ENCODE measurements around the gene RBBP8NL.

RBBP8NL gene

DNA sequence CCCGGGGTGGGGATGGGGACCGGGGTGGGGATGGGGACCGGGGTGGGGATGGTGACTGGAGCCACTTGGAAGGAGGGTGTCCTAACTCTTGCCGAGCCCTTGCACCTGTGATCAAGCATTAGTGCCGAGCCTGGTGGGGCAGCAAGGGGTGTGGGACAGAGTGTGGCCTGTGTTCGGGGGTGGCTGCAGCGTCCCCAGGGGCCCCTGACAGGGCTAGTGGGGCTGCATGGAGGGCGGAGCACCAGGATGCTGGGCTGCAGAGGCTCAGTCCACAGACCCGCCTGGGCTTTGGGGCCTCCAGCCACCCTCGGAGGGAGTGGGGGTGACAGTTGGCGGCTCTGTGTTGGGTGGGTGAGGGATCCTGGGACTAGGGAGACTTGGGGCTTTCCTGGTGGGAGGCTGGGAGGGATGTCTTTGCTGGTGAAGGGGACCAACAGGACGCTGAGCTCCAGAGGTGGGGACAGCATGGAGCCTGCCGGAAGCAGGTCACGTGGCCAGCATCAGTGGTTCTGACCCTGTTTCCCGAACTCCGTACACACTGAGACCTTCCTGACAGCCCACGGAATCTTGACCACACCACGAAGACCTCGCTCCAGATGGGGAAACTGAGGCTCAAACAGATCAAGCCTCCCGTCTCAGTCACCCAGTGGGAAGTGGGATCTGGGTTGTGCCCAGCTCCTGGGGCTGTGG, 4.6 kb downstream of the RBBP8NL start:
- DNase-seq (ENCODE audit: low spot score): no peak

GRCh38 chr20:62421716-62421990, 5.7 kb downstream of the RBBP8NL start:
- no peak for DNase-seq (ENCODE audit: low spot score)

DNA sequence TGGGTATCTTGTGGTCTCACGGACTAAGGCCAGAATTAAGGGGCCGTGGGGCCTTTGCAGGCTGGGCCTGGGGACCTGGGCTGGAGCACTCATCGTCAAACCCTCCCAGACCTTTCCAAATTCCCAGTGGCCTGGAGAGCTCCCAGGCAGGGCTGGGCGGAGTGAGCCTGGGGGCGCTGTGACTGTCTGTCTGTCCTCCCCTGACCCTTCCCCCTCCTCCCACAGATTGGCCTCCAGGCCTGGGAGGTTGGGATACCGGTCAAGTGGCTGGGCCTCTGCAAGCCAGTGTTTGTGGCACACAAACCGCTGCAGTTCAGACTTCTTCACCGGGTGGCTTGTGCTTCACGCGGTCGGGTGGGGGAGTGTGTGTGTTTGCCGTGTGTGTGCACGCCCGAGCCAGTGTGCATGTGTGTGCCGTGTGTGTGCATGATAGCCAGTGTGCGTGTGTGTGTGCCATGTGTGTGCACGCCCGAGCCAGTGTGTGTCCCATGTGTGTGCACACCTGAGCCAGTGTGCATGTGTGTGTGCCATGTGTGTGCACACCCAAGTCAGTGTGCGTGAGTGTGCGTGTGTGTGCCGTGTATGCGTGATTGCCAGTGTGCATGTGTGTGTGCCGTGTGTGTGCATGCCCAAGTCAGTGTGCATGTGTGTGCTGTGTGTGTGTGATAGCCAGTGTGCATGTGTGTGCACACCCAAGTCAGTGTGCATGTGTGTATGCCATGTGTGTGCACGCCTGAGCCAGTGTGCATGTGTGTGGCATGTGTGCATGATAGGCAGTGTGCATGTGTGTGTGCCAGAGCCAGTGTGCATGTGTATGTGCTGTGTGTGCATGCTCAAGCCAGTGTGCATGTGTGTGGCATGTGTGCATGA, 6.3 kb downstream of the RBBP8NL start:
- DNase-seq (ENCODE audit: low spot score): no peak

DNA sequence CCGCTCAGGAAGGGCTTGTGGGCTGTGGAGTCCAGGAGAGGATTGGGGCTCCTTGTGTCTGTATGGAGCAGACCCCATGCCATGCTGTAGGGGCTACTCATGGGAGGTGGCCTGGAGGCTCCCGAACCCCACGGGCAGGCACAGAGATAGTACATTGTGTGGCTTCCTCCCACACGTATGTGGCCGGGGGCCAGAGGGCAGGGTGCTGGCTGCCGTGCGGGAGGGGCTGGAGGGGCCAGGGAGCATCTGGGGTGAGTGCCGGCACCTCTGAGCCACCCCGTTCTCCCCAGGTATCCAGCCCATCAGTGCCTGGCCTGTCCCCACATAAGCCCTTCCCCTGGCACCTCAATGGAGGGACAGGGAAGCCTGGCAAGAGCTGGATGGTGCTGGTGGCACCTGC, 7.6 kb downstream of the RBBP8NL start:
- DNase-seq (ENCODE audit: low spot score): no peak

DNA sequence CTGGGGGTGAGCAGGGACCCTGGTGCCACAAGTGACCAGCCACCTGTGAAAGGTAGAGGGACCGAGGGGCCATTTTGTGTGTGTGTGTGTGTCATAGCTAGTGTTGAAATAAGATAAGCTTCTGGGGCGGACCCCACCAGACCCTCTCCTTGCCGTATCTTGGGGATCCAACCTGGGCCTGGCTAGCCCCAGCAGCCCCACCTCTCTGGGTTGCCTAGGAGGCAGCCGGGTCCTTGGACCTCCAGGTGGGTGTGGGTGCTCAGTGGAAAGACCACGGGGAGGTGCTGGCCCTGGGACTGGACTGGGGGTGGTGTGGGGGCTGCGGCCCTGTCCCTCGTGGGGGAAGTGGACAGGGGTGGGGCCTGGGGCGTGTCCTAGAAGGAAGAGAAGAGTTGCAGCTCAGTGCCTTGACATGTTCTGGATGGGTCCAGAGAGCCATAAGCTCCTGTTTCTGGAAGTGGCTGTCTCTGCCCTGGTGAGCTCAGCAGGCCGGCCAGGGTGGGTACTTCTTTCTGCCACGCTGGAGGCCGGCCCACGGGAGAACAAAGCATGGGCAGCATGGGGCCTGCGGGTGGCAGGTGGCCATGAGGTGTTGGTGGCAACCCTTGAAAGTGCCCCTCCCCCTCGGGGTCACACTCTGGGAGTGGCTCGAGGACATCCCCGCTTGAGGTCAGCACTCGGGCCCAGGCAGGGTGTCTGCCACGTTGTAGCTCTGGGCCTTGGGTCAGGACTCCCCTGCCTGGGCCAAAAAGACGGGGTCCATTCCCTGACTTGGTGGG, 8.4 kb downstream of the RBBP8NL start:
- no peak for DNase-seq (ENCODE audit: low spot score)

GRCh38 chr20:62417981-62418708, 9.2 kb downstream of the RBBP8NL start:
- no peak for DNase-seq (ENCODE audit: low spot score)

DNA sequence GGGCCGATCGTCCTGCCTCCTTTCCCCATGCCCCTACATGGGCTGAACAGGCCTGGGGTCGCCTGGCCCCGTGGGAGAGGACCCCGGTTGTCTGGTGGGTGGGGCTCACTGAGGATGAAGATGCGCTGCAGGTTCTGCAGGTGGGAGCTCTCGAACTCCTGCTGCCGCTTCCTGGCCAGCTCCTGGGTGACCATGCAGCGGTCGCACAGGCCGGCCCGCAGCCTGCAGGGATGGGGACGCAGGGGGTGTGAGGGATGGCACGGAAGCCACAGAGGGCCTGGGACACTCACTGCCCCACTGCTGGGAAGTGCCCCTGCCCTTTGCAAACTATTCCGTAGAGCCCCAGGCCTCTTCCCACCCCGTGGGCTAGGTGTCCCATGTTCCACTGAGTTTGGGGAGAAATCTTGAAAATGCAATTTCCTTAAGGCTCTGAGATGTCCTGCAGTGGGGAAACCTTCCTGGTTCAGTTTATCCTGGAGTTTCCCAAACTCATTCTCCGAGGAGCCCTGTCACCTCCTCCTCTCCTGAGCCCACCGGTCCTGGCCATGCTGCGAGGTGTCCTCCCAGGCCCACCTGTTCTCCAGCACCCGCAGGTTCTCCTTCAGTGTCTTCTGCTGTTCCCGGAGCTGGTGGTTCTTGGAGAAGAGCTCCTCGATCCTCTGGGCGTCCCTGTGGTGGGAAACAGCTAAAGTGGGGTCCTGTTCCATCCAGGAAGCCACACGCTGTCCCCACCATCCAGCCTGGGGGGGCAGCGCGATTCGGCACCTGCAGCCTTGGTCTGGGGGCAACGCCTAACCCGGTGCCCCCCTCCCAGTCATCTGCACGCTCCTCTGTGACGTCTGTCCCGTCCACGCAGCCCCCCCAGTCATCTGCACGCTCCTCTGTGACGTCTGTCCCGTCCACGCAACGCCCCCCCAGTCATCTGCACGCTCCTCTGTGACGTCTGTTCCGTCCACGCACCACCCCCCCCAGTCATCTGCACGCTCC, 10.4 kb downstream of the RBBP8NL start:
- DNase-seq (ENCODE audit: low spot score): no peak

DNA sequence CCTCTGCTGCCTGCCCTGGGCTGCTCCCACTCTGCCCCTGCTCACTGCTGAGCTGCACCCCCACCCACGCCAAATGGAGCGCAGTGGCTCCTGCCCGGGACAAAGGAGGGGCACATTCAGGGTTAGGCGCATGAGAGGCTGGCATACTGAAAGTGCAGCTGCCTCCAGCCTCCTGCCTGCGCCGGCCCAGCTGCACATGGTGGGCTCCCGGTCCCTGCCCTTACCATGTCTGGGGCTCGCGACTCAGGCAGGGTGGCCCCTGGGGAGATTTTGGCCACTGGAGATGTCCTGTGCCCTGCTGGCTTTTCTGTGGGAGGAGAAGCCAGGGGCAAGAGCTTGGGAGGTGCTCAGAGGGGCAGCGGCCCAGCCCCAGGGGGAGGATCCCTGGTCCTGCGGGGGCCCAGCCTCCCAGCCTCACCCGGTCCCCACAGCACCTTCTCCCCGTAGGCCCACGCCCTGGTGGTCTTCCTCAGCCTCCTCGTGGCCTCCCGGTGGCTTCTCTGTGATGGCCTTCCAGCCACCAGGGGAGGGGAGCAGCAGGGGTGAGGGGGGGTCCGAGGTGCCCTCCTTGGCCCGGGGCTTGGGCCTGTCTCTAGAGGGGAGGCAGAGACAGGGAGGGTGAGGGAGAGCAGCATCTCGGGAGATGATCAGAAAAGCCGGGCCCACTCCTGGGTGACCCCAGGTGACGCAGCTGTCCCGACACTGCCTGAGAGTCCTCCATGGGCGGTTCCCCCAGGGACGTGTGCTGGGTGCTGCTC, 11.8 kb downstream of the RBBP8NL start:
- no peak for DNase-seq (ENCODE audit: low spot score)

GRCh38 chr20:62413896-62414481, 13.3 kb downstream of the RBBP8NL start:
- no peak for DNase-seq (ENCODE audit: low spot score)

DNA sequence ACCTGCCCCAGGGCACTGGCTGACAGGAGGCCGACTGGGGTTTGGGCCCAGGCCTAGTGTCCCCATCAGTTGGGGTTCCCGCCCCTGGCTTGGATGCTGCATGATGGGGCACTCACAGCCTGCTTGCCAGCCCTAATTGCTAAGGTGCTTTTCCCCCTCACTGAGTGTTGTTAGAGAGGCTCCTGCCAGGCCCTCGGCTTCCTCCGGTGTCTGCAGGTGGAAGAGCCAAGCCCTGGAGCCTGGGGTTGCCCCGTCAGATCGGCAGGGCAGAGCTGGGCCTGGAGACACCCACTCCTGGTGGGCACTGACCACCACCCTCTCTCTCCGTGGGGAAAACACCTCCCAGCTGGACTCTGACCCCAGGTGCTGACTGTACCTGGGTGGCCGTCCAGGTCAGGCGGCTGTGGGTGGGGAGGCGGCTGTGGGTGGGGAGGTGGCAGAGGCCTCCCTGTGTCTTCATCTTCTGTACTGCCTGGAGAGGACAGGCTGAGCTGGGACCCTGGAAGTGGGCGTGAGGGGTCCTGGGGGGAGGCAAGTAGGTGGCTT, 14.2 kb downstream of the RBBP8NL start:
- no peak for DNase-seq (ENCODE audit: low spot score)

GRCh38 chr20:62412194-62413024, 14.9 kb downstream of the RBBP8NL start:
- no peak for DNase-seq (ENCODE audit: low spot score)

DNA sequence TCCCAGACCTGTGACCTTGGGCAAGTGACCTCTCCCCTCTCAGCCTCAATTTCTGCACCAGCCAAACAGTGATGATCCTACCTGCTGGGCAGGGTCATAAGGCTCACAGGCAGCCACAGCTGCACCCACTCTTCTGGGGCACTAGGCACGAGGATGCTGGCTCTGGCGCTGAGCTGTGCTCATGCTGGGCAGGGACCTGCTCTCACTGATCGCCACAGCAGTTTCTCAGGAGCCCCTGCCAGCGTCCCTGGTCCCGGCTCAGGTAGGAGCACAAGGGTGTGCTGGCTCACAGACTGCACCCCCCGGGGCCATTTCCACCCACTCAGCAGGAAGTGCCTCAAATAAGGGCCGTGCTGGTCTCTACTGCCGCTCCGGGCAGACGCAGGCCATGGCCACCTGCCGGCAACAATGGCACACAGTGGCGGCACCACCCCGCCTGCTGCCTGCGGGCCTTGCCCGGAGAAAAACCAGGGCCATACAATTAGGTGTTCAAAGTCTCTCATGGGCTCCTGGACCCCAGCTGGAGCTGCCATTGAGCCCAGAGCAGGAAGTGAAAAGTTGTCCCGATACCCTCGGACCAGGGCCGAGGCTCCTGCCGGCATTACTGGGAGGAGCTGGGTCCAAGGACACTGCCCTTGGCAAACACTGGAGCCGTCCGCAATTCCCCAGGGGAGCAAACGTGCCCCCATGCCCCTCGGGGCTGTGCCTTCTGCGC, 15.7 kb downstream of the RBBP8NL start:
- DNase-seq (ENCODE audit: low spot score): no peak

DNA sequence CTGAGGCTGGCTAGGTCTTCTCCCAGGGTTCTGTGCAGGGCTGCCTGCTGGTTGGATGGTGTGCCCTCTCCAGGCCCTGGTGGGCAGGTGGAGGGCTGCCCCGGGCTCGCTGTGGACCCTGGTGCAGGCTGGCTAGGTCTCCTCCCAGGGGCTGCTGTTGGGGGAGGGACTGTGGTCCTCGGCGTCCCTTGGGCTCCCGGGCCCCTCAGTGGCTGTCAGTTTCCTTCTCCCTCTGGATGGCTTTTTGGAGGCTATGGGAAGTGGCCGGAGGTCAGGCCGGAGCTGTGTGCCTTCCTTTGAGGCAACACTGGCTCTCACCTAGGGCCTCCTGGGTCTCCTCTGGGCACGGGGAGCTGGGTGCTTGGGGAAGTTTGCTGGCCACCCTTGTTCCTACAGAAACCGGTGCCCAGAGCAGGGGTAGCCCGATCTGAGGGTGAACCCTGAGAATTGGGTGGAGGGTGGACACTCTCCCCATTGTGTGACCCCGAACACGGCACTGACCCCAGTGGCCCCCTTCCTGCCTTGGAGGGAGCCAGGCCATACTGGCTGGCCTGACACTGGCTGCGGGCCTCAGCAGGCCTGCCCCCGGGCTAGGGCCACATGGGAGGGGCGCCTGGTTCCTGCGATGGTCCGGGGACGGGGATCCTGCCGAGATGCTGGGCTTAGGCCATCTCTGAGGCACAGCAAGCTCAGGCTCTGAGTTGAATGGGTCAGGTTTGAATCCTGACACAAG, 16.4 kb downstream of the RBBP8NL start:
- no peak for DNase-seq (ENCODE audit: low spot score)

DNA sequence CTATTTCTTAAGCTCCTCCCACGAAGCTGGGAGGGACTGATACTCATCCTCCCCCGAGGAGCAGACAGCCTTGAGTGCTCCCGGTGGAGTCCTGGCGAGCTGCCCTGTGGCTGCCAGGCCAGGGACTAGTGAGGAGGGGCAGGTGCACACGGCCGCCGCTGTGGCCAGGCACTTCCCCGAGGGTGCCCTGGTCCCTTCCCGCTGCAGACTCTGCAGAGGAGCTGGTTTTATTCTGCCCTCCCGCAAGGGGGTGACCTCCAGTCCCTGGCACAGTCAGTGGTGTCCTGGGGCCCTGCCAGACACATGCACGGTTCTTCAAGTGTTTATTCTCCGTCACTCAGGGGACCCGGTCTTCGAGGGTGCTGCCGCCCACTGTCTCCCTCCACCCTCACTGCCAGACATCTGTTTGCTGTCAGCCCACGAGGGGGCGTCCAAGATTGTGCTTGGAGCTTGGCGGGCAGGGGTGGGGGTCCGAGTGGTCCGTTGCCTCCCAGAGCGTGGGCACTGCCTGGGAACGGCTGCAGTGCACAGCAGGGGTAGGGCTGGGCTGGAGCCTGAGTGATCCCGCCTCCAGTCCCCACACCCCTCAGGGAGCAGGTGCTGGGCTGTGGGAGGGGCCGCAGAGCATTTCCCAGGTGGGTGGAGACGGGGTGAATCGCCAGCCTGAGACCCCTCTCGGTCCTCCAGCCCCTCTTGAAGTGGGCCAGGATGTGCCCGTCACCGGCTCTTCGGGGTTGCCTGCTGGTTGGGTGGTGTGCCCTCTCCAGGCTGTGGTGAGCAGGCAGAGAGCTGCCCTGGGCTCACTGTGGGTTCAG, 17.2 kb downstream of the RBBP8NL start:
- DNase-seq (ENCODE audit: low spot score): no peak

DNA sequence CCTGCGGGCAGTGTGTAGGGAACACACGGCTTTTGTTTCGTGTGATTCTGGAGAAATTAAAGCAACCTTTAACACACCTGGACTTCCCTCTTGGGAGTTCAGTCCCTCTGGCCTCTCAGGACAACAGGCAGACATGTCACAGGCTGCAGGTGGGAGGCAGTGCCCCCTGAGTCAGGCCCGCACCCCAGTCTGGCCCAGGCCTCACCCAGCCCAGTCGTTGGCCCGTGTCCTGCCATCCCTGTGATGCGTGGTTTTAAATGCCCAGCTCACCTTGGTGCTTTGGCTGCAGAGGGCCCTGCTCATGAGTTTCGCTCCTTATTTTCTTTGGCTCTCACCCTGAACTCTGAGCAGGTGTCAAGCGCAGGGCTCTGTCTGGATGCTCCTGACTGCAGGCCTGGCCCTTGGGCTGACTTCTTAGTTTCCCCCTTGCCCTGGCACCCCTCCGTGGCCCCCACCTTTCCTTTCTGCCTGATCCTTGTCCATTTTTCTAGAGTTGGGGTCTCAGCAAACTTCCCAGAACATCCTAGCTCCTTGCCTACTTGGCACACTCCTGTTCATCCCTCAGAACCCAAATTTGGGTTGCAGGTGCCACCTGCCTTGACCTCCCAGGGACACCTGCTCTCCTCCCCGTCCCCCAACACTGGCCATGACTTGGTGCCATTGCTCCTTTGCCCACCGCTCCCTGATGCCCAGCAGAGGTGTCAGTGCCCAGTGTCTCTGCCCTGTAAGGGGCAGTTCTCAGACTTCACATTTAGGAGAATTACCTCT, 18.1 kb downstream of the RBBP8NL start:
- DNase-seq (ENCODE audit: low spot score): no peak

GRCh38 chr20:62408640-62409039, 18.7 kb downstream of the RBBP8NL start:
- DNase-seq (ENCODE audit: low spot score): no peak

Measured in kidney capillary endothelial cell (primary cell).